Epithelial cell of proximal tubule (primary cell): ENCODE data around the gene NAV2. TPM values are rescaled to one million over a fixed set of nuclear protein-coding genes. Genes with fewer than 3 reads are reported as not detected.
A peak's percentile ranks its signal among the peaks of the same experiment; 100 is the strongest.

ENCODE experiments used
- DNase-seq: peaks from one replicate; pipeline ENCODE4 v3.0.0-alpha.2; 2011; ENCODE audit warnings: low read depth
- H3K4me3 ChIP-seq: 2 replicates; pipeline ENCODE4 v1.5.1; 2011; ENCODE audit warnings: low read depth, mild to moderate bottlenecking, low read length
- total RNA-seq: library from RNA; depleted of rRNA; stranded (reverse); fragments of >200 nt; gene quantifications from 2 replicates; pipeline ENCODE4 v1.2.3, GENCODE V29; 2015
- TF ChIP-seq, protein P1 (sequence below): conservative IDR thresholded peaks from 2 replicates; pipeline ENCODE4 v1.5.1; 2012; ENCODE audit warnings: low read depth, mild to moderate bottlenecking, low read length

Gene NAV2, protein sequence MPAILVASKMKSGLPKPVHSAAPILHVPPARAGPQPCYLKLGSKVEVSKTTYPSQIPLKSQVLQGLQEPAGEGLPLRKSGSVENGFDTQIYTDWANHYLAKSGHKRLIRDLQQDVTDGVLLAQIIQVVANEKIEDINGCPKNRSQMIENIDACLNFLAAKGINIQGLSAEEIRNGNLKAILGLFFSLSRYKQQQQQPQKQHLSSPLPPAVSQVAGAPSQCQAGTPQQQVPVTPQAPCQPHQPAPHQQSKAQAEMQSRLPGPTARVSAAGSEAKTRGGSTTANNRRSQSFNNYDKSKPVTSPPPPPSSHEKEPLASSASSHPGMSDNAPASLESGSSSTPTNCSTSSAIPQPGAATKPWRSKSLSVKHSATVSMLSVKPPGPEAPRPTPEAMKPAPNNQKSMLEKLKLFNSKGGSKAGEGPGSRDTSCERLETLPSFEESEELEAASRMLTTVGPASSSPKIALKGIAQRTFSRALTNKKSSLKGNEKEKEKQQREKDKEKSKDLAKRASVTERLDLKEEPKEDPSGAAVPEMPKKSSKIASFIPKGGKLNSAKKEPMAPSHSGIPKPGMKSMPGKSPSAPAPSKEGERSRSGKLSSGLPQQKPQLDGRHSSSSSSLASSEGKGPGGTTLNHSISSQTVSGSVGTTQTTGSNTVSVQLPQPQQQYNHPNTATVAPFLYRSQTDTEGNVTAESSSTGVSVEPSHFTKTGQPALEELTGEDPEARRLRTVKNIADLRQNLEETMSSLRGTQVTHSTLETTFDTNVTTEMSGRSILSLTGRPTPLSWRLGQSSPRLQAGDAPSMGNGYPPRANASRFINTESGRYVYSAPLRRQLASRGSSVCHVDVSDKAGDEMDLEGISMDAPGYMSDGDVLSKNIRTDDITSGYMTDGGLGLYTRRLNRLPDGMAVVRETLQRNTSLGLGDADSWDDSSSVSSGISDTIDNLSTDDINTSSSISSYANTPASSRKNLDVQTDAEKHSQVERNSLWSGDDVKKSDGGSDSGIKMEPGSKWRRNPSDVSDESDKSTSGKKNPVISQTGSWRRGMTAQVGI (N-terminal part only)
- total RNA-seq = 15.2 and 19.0 TPM in 2 replicates

DNA sequence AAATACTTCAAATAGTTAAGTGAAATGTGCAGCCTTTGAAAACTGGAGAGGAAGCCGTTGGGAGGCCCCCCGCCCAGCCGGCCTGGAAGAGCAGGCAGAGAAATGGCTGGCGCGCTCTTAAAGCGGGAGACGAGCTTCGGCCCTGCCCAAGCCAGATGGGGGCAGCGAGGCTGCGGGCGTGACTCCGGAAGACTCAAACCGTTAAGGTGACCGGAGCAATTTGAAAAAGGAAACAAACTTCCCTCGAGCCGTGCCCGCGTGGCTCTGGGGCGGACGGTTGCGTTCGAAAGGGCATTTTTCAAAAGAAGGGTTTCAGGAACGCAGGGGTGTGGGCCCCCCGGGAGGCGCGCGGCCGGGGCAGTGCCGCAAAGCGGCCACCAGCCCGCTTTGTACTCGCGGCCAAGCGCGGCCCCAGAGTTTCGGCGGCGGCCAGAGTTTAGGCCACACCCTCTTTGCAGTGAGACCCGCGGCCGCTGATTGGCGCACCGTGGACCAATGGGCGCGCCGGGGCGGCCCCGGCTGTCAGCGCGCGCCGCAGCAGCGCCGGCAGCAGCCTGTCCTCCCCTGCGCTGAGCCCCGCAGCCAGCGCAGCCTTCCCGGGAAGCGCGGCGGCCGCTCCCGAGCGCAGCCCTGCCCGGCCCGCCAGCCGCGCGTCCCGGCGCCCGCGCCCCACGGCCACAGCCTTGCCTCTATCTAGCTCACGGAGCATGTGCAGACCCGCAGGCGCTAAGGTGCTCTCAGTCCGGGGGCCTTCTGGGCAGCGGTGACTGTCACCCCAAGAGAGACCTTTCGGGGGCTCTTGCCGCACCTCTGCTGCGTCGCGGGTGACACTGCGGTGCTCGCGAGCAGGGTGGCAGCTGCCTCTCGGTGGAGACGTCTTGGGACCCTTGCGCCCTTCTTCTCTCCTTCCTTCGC is at the start of gene NAV2:
NAV2 (plus strand) TSS at position 557 of the 915 bp plus-strand sequence. CDS start 859 bp downstream, outside the sequence.
- TF ChIP-seq, protein P1, sequence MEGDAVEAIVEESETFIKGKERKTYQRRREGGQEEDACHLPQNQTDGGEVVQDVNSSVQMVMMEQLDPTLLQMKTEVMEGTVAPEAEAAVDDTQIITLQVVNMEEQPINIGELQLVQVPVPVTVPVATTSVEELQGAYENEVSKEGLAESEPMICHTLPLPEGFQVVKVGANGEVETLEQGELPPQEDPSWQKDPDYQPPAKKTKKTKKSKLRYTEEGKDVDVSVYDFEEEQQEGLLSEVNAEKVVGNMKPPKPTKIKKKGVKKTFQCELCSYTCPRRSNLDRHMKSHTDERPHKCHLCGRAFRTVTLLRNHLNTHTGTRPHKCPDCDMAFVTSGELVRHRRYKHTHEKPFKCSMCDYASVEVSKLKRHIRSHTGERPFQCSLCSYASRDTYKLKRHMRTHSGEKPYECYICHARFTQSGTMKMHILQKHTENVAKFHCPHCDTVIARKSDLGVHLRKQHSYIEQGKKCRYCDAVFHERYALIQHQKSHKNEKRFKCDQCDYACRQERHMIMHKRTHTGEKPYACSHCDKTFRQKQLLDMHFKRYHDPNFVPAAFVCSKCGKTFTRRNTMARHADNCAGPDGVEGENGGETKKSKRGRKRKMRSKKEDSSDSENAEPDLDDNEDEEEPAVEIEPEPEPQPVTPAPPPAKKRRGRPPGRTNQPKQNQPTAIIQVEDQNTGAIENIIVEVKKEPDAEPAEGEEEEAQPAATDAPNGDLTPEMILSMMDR = no peak
- DNase-seq = no peak
- H3K4me3 ChIP-seq = peak within 1 kb of the TSS; percentile 87

DNA sequence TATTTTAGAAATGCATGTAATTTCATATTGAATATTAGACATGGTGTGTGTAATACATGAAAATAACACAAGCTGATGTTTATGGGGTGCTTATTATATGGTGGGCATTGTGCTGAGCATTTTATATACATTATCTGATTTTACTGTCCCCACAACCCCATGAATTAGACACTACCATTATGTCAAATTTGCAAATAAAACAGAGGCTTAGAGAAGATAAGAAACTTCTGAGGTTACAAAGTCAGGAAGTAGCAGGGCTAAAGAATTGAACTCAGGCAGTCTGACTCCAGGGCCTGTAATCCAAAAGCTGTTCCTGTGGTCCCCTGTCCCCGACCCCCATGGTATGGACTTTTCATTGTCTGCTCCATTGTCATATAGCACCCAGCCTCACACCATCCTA is 49.4 kb upstream of the NAV2 start:
- DNase-seq = no peak
- TF ChIP-seq, protein P1 = no peak
- H3K4me3 ChIP-seq = no peak overlapping the region

DNA sequence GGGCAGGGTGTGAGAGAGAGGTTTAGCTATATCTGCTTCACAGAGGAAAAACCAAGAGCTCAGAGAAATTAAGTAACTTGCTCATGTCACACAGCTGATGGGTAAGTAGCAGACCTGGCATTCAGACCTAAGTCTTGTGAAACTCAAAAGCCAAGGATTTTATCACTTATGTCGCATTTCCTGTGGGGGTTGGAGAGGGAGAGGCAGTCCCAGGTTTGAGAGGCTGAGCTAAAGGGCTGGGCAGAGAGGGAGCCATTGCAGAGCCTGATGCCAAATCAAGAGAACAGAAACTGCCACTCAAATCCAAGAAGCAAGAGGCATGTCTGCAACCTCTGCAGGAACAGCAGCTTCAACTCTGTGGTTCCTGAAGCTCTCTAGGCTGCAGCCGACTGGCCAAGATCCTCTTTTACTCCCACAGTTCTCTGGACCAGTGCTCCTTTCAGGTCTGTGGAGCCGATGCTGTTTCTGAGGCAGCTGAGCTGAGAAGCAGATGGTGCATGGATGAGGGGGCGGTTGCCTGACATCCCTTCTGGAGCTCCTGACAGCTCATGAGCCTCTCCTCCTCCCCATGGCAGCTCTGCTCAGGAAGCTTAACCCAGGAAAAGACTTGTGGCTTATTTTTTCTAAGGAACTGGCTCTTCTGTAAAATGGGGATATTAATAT is 47.6 kb upstream of the NAV2 start:
- no peak overlapping the region for H3K4me3 ChIP-seq
- TF ChIP-seq, protein P1 = no peak
- DNase-seq = no peak

GRCh38 chr11:19666951-19667350 is 45.7 kb upstream of the NAV2 start:
- TF ChIP-seq, protein P1 = no peak
- no peak overlapping the region for H3K4me3 ChIP-seq

GRCh38 chr11:19669511-19669910 is 43.1 kb upstream of the NAV2 start:
- no peak for DNase-seq
- TF ChIP-seq, protein P1 = no peak
- H3K4me3 ChIP-seq = no peak overlapping the region

More at GRCh38 chr11:19666951-19667350, 45.7 kb upstream of the NAV2 start:
- no peak for DNase-seq
